ENCODE measurements around the gene CHD3.

The CHD3 gene

DNA sequence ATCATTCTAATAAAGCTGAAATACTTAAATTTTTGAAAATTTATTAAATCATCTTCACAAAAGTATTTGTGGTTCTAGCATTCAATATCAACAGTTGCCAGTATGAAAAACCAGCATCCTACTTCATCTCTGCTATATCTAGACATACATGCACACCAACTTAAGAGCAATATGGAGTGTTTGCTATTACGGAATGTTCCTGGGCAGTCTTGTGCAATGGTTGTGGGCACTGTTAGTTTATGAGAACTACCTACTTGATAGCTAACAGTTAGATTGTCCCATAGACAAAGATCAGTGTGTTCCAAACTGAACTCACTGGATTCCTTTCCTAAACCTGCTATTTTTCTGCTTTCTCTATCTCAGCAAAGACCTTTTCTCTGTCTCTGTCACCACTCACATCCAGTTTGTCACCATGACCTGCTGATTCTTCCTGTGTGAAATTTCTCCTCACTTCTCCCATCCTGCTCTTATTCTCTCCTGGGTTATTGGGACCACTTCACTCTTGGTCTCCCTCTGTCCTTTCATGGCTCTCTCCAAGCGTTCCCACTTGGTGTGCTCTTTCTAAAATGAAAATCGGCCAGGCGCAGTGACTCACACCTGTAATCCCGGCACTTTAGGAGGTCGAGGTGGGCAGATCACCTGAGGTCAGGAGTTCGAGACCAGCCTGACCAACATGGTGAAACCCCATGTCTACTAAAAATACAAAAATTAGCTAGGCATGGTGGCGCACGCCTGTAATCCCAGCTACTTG is 71.1 kb downstream of the CHD3 start:
- ChIA-PET CTCF (interaction anchor here (0.5 to 0.6 kb wide), 3 partner anchors 30 to 729 kb away, joined by 3 read pairs; no protein-coding TSS in a partner anchor), POLR2A (no interaction called here)
- H3K9me3 ChIP-seq (ENCODE audit: control insufficient read depth, insufficient read depth, low read depth, low read length), result no peaks in the 10 kb centered on the region
- no peak overlapping the region for H3K4me3 ChIP-seq (ENCODE audit: low read depth, low read length)
- TF ChIP-seq ZNF362 (tag by site-specific recombination; IDR thresholded peaks at IDR 0.05) (no peak), SP2 (tag by site-specific recombination; IDR thresholded peaks at IDR 0.05) (no peak), ZNF747 (tag by site-specific recombination; IDR thresholded peaks at IDR 0.05) (no peak), ZNF623 (tag by site-specific recombination; IDR thresholded peaks at IDR 0.05) (no peak), ZNF121 (tag by site-specific recombination; IDR thresholded peaks at IDR 0.05) (no peak), ZNF2 (tag by site-specific recombination; IDR thresholded peaks at IDR 0.05) (no peak)
- TF ChIP-seq, protein P1, sequence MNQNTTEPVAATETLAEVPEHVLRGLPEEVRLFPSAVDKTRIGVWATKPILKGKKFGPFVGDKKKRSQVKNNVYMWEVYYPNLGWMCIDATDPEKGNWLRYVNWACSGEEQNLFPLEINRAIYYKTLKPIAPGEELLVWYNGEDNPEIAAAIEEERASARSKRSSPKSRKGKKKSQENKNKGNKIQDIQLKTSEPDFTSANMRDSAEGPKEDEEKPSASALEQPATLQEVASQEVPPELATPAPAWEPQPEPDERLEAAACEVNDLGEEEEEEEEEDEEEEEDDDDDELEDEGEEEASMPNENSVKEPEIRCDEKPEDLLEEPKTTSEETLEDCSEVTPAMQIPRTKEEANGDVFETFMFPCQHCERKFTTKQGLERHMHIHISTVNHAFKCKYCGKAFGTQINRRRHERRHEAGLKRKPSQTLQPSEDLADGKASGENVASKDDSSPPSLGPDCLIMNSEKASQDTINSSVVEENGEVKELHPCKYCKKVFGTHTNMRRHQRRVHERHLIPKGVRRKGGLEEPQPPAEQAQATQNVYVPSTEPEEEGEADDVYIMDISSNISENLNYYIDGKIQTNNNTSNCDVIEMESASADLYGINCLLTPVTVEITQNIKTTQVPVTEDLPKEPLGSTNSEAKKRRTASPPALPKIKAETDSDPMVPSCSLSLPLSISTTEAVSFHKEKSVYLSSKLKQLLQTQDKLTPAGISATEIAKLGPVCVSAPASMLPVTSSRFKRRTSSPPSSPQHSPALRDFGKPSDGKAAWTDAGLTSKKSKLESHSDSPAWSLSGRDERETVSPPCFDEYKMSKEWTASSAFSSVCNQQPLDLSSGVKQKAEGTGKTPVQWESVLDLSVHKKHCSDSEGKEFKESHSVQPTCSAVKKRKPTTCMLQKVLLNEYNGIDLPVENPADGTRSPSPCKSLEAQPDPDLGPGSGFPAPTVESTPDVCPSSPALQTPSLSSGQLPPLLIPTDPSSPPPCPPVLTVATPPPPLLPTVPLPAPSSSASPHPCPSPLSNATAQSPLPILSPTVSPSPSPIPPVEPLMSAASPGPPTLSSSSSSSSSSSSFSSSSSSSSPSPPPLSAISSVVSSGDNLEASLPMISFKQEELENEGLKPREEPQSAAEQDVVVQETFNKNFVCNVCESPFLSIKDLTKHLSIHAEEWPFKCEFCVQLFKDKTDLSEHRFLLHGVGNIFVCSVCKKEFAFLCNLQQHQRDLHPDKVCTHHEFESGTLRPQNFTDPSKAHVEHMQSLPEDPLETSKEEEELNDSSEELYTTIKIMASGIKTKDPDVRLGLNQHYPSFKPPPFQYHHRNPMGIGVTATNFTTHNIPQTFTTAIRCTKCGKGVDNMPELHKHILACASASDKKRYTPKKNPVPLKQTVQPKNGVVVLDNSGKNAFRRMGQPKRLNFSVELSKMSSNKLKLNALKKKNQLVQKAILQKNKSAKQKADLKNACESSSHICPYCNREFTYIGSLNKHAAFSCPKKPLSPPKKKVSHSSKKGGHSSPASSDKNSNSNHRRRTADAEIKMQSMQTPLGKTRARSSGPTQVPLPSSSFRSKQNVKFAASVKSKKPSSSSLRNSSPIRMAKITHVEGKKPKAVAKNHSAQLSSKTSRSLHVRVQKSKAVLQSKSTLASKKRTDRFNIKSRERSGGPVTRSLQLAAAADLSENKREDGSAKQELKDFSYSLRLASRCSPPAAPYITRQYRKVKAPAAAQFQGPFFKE (tag by site-specific recombination; IDR thresholded peaks at IDR 0.05; ENCODE audit: borderline replicate concordance), result no peak
- TF ChIP-seq, protein P2, sequence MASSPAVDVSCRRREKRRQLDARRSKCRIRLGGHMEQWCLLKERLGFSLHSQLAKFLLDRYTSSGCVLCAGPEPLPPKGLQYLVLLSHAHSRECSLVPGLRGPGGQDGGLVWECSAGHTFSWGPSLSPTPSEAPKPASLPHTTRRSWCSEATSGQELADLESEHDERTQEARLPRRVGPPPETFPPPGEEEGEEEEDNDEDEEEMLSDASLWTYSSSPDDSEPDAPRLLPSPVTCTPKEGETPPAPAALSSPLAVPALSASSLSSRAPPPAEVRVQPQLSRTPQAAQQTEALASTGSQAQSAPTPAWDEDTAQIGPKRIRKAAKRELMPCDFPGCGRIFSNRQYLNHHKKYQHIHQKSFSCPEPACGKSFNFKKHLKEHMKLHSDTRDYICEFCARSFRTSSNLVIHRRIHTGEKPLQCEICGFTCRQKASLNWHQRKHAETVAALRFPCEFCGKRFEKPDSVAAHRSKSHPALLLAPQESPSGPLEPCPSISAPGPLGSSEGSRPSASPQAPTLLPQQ (tag by site-specific recombination; IDR thresholded peaks at IDR 0.05), result no peak
- no peaks in the 10 kb centered on the region for H3K36me3 ChIP-seq (ENCODE audit: control insufficient read depth in 2 of 2, insufficient read depth in 1 of 2, low read length in 2 of 2)
- H3K27ac ChIP-seq (ENCODE audit: extremely low read depth, low read depth, low read length), result no peak overlapping the region
- H3K4me1 ChIP-seq (ENCODE audit: control insufficient read depth, insufficient read depth, low read length), result no peaks in the 10 kb centered on the region

- Histone ChIP-seq H3K36me3 (ENCODE audit: control insufficient read depth in 2 of 2, insufficient read depth in 1 of 2, low read length in 2 of 2) (no peaks in the 10 kb centered on the region), H3K4me3 (ENCODE audit: low read depth, low read length) (no peak overlapping the region), H3K9me3 (ENCODE audit: control insufficient read depth, insufficient read depth, low read depth, low read length) (no peaks in the 10 kb centered on the region), H3K4me1 (ENCODE audit: control insufficient read depth, insufficient read depth, low read length) (no peaks in the 10 kb centered on the region), H3K27ac (ENCODE audit: extremely low read depth, low read depth, low read length) (no peak overlapping the region)
- ChIA-PET POLR2A (no interaction called here), CTCF (interaction anchor here (0.6 to 2.9 kb wide), 6 partner anchors 11 to 96 kb away, joined by 3 to 20 read pairs (median 3); no protein-coding TSS in a partner anchor)
- no peak for TF ChIP-seq ZFHX2 (tag by site-specific recombination; conservative IDR thresholded peaks at IDR 0.05)
- TF ChIP-seq ZNF747 (tag by site-specific recombination; IDR thresholded peaks at IDR 0.05), result no peak
- TF ChIP-seq ZNF248 (tag by site-specific recombination; IDR thresholded peaks at IDR 0.05), result no peak
- no peak for TF ChIP-seq KLF16 (tag by site-specific recombination; IDR thresholded peaks at IDR 0.05)
- TF ChIP-seq REST (tag by site-specific recombination; IDR thresholded peaks at IDR 0.05), result no peak
- no peak for TF ChIP-seq ZNF548 (tag by site-specific recombination; IDR thresholded peaks at IDR 0.05)
- TF ChIP-seq ZNF274 (IDR thresholded peaks at IDR 0.05; ENCODE audit: low read length), result no peak
- no peak for TF ChIP-seq ZNF274 (tag by site-specific recombination; IDR thresholded peaks at IDR 0.05; ENCODE audit: borderline replicate concordance)
- TF ChIP-seq ZNF621 (tag by site-specific recombination; IDR thresholded peaks at IDR 0.05), result no peak
- no peak for TF ChIP-seq ZNF350 (tag by site-specific recombination; IDR thresholded peaks at IDR 0.05)
- TF ChIP-seq ZNF211 (tag by site-specific recombination; IDR thresholded peaks at IDR 0.05; ENCODE audit: low read depth), result no peak
Measured at GRCh38 chr17:7961421-7961820, 72.8 kb downstream of the CHD3 start.
